Osteocyte (in vitro differentiated cells): ENCODE results near the gene SLC25A5. TPM values are rescaled to one million over a fixed set of nuclear protein-coding genes. Genes with fewer than 3 reads are reported as not detected.

ENCODE experiments used
- DNase-seq: peaks from one replicate; pipeline ENCODE4 v3.0.0; 2021; ENCODE audit warnings: mixed read lengths; ENCODE audit not compliant: unreplicated experiment; ENCODE audit errors: extremely low spot score
- H3K27ac Mint-ChIP-seq: one replicate; pipeline ENCODE4 v1.8.0; 2021; ENCODE audit warnings: mild to moderate bottlenecking, mixed read lengths; ENCODE audit not compliant: unreplicated experiment
- H3K27me3 Mint-ChIP-seq: one replicate; pipeline ENCODE4 v1.8.0; 2021; ENCODE audit warnings: mixed read lengths; ENCODE audit not compliant: unreplicated experiment
- H3K36me3 Mint-ChIP-seq: one replicate; pipeline ENCODE4 v1.8.0; 2021; ENCODE audit warnings: mixed read lengths; ENCODE audit not compliant: unreplicated experiment
- H3K4me1 Mint-ChIP-seq: one replicate; pipeline ENCODE4 v1.8.0; 2021; ENCODE audit warnings: mixed read lengths; ENCODE audit not compliant: unreplicated experiment
- H3K4me3 Mint-ChIP-seq: one replicate; pipeline ENCODE4 v1.8.0; 2021; ENCODE audit warnings: mild to moderate bottlenecking, moderate library complexity, mixed read lengths; ENCODE audit not compliant: unreplicated experiment
- H3K9me3 Mint-ChIP-seq: one replicate; pipeline ENCODE4 v1.8.0; 2021; ENCODE audit warnings: mixed read lengths; ENCODE audit not compliant: unreplicated experiment
- CTCF ChIP-seq: fragments of 200-600 bp; sonication (generic); IDR thresholded peaks from 2 replicates; pipeline ENCODE4 v1.5.0; 2021; ENCODE audit warnings: antibody characterized with exemption, mild to moderate bottlenecking, moderate library complexity
- long read RNA-seq: library from polyadenylated mRNA; unstranded; transcript quantifications from one replicate; pipeline ENCODE4 v2.0.0, GENCODE V29; 2021
- total RNA-seq: library from RNA; stranded (reverse); gene quantifications from 2 replicates; pipeline ENCODE4 v1.2.1, GENCODE V29; 2021

Gene SLC25A5
- total RNA-seq = 245 TPM in 2 replicates
- long read RNA-seq, transcript SLC25A5-201 (4 exons, 1,274 nt) = major isoform, 1,091 of 1,103 reads
- long read RNA-seq, partial matches to known transcripts = 1 of 1,103 reads
- long read RNA-seq, other reads (novel, unspliced or antisense) = 10 of 1,103 reads

- peak within 1 kb of the TSS; percentile 84 for H3K27ac Mint-ChIP-seq
- no peak for TF ChIP-seq CTCF
- no peaks in the 10 kb centered on the region for H3K27me3 Mint-ChIP-seq
- no peaks in the 10 kb centered on the region for H3K36me3 Mint-ChIP-seq
- H3K4me1 Mint-ChIP-seq = peaks cover 8% of the 10 kb centered on the region
- no peaks in the 10 kb centered on the region for H3K9me3 Mint-ChIP-seq
- H3K4me3 Mint-ChIP-seq = peak within 1 kb of the TSS; percentile 81
- DNase-seq = peak; percentile 93
These were observed at the start of gene SLC25A5 for GRCh38 chrX:119467842-119468550. SLC25A5 (plus strand) TSS chrX:119468444; CDS start chrX:119468516, 72 bp downstream.

- Mint-ChIP-seq H3K27me3 (no peaks in the 10 kb centered on the region), H3K9me3 (no peaks in the 10 kb centered on the region), H3K36me3 (peaks cover 4% of the 10 kb centered on the region), H3K4me3 (no peak overlapping the region), H3K4me1 (no peaks in the 10 kb centered on the region), H3K27ac (no peak overlapping the region)
- no peak for TF ChIP-seq CTCF
- no peak for DNase-seq
These were observed 49.1 kb upstream of the SLC25A5 start for GRCh38 chrX:119419146-119419545.

GRCh38 chrX:119419898-119420297 lies 48.3 kb upstream of the SLC25A5 start:
- DNase-seq = no peak
- Mint-ChIP-seq H3K36me3 (peaks cover 4% of the 10 kb centered on the region), H3K4me1 (no peaks in the 10 kb centered on the region), H3K9me3 (no peaks in the 10 kb centered on the region), H3K27me3 (no peaks in the 10 kb centered on the region), H3K27ac (no peak overlapping the region), H3K4me3 (no peak overlapping the region)
- no peak for TF ChIP-seq CTCF

GRCh38 chrX:119421016-119421705 lies 47.1 kb upstream of the SLC25A5 start:
- H3K4me3 Mint-ChIP-seq = no peak overlapping the region
- H3K36me3 Mint-ChIP-seq = peaks cover 4% of the 10 kb centered on the region
- H3K27ac Mint-ChIP-seq = no peak overlapping the region
- H3K27me3 Mint-ChIP-seq = no peaks in the 10 kb centered on the region
- TF ChIP-seq CTCF = no peak
- no peaks in the 10 kb centered on the region for H3K9me3 Mint-ChIP-seq
- no peak for DNase-seq
- no peaks in the 10 kb centered on the region for H3K4me1 Mint-ChIP-seq

GRCh38 chrX:119423631-119424030 lies 44.6 kb upstream of the SLC25A5 start:
- no peak for TF ChIP-seq CTCF
- peaks cover 13% of the 10 kb centered on the region for H3K4me1 Mint-ChIP-seq
- H3K27me3 Mint-ChIP-seq = no peaks in the 10 kb centered on the region
- H3K9me3 Mint-ChIP-seq = no peaks in the 10 kb centered on the region
- H3K4me3 Mint-ChIP-seq = no peak overlapping the region
- H3K36me3 Mint-ChIP-seq = peaks cover 2% of the 10 kb centered on the region
- no peak overlapping the region for H3K27ac Mint-ChIP-seq
- no peak for DNase-seq
